Neural cell (in vitro differentiated cells): ENCODE data around the gene ZFPM1.

ENCODE experiments used
- EZH2 ChIP-seq: fragments of 200-600, 300-800 bp; shearing (Covaris generic), sonication (generic); IDR thresholded peaks from 2 replicates; pipeline ENCODE4 v1.6.1; 2014; ENCODE audit warnings: antibody characterized with exemption, low read length, borderline replicate concordance, mild to moderate bottlenecking; ENCODE audit not compliant: insufficient read depth, poor library complexity, severe bottlenecking
- TF ChIP-seq, protein P1 (sequence below): fragments of 450-650 bp; IDR thresholded peaks from 2 replicates; pipeline ENCODE4 v1.5.1; 2014; ENCODE audit warnings: antibody characterized with exemption, mild to moderate bottlenecking, moderate library complexity; ENCODE audit not compliant: poor library complexity, severe bottlenecking

DNA sequence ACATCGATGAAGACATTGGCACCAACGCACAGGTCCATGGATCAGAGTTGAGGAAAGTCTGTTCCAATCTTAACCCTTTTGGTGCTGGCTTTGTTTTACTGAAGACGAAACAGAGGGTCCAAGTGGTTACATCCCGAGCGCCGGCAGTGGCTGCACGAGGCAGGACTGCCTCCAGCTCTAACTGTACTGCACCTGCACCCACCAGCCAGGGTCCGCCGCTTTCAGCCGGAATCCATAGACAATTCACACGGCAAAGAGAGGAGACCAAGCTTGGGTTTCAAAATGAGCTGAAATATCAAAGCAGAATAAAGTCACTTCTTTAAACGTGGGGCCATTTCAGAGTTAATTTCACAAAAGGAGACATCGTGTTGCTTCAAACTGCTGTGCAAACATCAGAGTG is 95.9 kb downstream of the ZFPM1 start:
- TF ChIP-seq, protein P1, sequence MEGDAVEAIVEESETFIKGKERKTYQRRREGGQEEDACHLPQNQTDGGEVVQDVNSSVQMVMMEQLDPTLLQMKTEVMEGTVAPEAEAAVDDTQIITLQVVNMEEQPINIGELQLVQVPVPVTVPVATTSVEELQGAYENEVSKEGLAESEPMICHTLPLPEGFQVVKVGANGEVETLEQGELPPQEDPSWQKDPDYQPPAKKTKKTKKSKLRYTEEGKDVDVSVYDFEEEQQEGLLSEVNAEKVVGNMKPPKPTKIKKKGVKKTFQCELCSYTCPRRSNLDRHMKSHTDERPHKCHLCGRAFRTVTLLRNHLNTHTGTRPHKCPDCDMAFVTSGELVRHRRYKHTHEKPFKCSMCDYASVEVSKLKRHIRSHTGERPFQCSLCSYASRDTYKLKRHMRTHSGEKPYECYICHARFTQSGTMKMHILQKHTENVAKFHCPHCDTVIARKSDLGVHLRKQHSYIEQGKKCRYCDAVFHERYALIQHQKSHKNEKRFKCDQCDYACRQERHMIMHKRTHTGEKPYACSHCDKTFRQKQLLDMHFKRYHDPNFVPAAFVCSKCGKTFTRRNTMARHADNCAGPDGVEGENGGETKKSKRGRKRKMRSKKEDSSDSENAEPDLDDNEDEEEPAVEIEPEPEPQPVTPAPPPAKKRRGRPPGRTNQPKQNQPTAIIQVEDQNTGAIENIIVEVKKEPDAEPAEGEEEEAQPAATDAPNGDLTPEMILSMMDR: no peak
- no peak for TF ChIP-seq EZH2
